Measurements from ENCODE around the gene QPCT.
"Not testable (repeated sequence)": the region's sequence is repeated elsewhere in the genome, so short reads cannot be mapped to it uniquely, and the experiment has no call there.

Gene QPCT

DNA sequence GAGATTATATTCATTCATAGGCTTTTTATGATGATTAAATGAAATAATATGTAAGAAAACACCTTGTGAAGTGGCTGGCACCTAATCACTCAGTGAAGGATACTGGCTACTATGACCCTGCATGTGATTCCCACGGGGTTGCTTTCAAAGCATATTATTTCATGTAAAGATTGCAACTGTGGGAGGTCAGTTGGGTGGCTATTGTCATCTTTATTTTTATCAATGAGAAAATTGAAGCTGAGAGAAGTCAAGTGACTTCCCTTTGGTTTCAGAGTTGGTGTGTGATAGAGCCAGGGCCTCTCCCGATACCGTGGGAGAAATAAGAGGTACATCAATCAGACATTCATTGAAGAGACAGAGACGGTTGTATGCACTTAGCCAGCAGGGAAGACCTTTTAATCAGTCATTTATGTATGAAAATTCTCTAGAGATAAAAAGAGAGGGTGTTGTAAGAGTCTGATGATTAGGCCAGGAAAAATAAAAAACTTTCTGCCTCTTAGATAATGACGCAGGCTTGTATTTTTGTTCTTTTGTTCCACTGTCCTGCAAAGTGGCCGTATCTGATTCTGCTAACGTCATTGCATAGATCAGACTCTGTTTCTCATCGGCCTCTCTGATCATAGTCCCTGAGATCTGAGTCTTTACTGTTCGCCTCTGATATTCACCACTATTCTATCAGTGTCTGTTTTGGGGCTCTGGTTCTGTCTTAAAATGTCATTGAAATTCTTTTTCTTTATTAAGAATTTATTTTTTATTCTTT lies 50.5 kb downstream of the QPCT start:
- DNase-seq, result no peak

DNA sequence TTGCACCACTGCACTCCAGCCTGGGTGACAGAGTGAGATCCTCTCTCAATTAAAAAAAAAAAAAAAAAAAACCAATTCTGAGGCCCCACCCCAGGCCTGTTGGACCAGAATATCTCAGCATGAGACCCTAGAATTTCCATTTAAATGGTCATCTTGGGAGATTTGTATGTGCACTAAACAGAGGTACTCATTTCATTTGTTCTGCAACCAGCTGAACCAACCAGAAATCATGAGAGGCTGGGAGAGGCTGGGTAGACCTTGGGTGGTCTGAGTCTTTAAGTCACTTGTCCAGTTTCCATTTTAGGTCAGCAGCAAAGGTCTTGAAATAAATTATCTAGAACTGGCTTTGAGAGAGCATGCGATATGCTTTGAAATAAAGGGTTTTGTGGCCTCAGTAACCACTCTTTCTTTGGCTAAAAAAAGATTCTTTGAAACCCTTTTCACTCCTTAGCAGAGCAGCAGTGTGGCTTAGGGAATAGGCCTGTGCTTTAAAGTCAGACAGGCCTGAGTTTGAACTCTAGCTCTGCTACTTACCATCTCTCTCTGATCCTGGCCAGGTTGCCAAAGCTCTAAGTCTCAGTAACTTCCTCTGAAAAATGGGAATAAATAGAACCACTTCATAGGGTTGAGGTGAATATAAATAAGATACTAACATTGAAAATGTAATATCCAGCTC lies 52.6 kb downstream of the QPCT start:
- no peak for DNase-seq

DNA sequence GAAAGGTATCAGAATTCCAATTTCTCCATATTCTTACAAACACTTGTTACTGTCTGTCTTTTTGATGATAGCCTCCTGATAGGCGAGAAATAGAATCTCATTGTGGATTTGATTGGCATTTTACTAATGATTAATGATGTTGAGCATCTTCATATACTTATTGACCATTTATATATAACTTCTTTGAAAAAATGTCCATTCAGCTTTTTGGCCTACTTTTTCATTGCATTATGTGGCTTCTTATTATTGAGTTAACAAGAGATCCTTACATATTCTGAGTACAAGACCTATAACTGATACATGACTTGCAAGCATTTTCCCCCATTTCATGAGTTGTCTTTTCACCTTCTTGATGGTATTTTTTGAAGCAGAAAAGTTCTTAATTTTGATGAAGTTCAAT lies 54.6 kb downstream of the QPCT start:
- DNase-seq, result no peak

DNA sequence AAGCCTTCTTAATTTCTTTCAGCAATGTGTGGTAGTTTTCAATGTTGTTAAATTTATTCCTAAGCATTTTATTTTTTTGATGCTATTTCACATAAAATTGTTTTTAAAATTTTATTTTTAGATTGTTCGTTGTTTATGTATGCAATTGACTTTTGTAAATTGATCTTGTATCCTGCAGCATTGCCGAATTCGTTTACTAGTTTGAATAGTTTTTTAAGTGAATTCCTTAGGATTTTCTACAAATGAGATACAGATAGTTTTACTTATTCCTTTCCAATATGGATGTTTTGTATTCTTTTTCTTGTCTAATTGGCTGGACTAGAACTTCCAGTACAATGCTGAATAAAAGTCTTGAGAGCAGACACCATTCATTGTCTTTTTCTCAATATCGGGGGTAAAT lies 55.6 kb downstream of the QPCT start:
- DNase-seq, result no peak

DNA sequence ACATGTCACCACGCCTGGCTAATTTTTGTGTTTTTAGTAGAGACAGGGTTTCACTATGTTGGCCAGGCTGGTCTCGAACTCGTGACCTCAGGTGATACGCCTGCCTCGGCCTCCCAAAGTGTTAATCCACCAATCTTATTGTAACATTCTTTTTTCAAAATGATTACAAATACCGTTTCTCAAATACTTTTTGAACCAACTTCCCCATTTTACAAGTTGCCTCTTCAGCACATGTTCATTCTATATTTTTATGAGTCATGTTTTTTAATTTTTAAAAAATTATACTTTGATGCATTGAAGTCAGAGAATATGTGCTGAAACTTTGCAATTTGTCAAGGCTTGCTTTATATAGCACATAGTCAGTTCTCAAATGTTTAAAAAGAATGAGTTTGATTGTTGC lies 58.2 kb downstream of the QPCT start:
- DNase-seq, result no peak

DNA sequence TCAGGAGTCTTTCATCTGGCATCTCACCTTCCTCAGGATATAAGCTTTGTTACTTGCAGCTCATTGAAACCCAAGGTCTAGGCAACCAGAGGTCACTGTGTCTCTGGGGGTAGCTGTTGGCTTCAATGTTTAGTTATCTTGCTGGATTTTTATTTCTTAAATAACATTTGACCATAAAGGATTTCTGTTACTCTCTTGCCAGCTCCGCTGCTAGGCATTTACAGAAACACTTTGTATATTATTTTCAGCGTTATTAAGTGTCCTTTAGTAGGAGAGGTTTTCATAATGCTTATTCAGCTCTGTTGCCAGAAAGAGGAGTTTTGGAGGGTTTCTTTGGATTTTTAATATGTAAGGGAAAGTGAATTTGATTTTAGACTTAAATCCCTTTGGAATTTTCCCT lies 61.4 kb downstream of the QPCT start:
- DNase-seq, result no peak

DNA sequence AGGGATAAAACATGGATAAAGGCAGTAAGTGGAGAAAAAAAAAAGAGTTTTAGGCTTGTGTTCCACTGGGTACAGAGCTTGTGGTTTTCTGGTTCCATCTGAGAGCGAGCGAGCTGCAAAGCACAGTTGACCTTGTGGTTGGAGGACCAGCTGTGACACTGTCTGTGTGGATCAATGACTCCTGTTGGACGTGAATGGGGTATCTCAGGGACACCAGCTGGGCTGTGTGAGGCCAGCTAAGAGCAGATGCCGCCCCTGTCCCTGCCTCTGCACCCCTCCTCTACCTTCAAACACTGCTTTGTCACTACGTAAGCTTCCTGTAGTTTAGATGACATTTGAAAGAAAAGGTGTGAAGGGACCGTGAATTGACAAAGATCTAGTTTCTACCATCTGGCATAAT lies 67.8 kb downstream of the QPCT start:
- DNase-seq, result no peak

DNA sequence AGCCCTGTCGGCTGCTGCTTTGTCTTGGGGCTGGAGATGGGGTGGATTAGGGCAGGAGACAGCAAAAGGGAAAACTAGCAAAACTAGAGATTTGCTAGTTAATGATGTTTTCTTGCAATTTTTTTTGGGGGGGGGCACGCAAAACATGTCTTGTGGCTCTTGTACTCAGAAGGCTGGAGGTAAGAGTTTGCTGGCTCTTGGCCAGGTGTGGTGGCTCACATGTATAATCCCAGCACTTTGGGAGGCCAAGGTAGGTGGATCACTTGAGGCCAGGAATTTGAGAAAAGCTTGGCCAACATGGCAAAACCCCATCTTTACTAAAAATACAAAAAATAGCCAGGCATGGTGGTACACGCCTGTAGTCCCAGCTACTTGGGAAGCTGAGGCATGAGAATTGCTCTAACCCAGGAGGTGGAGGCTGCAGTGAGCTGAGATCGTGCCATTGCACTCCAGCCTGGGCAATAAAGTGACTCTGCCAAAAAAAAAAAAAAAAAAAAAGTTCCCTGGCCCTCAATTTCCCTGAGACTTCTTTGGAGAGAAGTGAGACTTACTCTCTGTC lies 69.6 kb downstream of the QPCT start:
- DNase-seq, result not testable (repeated sequence)

DNA sequence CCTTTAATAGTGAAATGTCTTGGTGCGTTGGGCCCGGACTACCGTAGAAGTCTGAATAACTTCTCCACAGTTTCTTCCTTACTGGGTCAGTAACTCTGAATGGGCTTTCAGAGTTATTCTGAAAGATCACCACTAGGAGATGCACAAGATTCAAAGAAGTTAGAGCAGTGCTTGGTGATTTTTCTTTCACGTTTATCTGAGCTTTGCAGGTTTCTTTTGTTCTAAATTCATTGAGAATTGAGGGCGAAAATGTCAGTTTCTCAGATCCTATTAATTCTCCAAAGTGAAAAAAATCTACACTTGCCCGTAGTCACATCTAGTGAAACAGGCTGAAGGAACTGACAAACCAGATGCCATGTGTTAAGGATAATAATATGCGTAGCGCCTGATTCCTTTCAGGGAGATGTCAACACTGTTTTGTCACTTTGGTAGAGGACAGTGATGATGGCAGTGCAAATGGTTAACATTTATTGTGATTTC lies 70.1 kb downstream of the QPCT start:
- DNase-seq, result no peak

DNA sequence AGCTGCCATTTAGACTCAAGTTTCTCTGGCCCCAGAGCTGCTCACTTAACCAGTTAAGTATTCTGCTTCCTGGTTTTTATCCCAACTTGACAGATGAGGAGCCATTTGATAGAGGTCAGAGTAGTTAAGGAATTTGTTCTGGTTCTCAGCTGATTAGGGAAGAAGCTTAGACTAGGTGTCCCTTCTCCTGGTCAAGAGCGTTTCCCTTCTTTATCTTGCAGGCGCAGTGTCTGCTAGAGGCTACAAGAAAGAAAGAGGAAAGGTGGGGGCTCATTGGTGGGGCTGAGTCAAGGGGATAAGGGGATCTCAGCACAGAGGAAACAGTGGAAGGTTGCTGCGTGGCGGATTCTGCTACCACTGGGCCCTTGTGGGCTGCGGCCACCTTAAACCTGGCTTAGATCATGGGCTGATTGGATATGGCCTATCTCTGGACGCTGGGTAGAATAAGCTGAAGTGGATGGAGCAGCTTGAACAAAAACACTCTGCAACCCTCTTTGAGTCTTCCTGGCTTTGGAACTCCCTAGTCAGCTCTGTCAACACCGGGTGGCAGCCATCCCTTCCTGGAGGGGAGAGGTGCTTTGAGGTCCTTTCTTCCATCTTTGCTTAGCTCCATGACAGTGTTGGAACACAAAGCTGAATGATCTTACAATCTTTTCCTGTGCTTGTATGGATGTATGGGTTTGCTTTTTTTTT lies 70.8 kb downstream of the QPCT start:
- no peak for DNase-seq

DNA sequence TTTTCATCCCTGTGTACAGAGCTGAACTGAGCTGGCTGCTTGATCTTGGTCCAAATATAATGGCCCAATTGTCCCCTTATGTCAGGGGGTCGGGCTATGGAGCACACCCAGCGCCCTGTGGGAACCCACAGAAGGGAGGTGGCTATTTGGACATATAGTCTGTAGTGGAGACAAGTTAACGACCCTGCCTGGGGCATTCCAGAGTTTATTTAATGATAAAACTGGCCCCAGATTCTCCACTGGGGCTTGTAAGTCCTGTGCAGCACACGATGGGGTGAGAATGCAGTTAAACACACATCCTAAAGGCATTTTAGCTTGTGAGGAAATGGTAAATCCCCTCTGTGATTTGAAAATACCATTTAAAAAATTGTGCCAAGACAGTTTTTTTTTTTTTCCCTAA lies 72.9 kb downstream of the QPCT start:
- no peak for DNase-seq

DNA sequence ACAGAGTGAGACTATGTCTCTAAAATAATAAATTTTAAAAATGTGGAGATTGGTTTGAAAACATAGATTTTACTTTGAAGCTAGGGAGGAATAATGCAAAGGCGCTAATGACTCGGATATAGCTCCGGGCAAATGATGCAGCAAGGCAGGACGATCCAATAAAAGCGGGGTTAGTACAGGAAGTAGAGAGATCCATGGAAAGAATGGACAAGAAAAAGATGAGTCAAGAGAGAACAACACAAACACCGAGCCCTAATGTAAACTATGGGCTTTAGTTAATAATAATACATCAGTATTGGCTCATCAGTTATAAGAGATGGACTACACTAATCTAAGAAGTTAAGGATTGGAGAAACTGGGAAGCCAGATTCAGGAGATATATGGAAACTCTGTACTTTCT lies 74.5 kb downstream of the QPCT start:
- DNase-seq, result no peak

DNA sequence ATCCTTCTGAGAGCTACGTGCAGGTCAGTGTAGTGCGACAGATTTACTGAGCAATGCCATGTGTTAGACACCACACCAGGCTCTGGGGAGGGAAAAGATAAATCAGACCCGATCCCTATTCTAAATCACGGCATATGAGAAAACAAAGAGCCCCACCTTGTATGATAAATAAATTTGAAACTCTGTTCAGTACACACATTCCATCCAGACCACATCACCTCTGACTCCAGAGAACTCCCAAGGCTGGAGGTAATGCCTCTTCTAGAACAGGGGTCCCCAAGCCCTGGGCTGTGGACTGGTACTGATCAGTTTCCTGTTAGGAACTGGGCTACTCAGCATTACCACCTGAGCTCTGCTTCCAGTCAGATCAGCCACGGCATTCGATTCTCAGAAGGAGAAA lies 77.3 kb downstream of the QPCT start:
- no peak for DNase-seq

DNA sequence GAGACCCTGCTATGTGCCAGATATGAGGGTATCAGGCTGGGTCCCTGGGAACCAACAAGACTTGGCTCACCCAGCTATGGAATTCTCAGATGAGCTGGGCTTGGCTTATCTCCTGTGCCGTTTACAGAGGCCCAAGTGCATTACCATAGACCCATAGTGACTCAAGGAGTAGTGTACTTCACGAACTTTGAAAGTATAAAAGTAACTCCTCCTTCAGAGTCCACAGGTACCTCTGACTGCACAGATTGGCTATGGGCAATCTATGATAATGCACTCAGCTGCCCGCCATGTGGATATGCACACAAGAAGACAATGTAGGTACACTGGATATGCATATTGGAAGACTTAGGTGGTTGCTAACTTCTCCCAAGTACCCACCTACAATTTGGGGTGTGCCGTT lies 78.4 kb downstream of the QPCT start:
- DNase-seq, result no peak
